Embryonic facial prominence (tissue), 1 donor: ENCODE measurements around the gene CD160.
"Not testable (repeated sequence)": the region's sequence is repeated elsewhere in the genome, so short reads cannot be mapped to it uniquely, and the experiment has no call there.

Experiments used
- DNase-seq: peaks from one replicate; pipeline ENCODE4 v3.0.0-alpha.2; 2016; ENCODE audit errors: extremely low spot score

The CD160 gene, protein sequence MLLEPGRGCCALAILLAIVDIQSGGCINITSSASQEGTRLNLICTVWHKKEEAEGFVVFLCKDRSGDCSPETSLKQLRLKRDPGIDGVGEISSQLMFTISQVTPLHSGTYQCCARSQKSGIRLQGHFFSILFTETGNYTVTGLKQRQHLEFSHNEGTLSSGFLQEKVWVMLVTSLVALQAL

DNA sequence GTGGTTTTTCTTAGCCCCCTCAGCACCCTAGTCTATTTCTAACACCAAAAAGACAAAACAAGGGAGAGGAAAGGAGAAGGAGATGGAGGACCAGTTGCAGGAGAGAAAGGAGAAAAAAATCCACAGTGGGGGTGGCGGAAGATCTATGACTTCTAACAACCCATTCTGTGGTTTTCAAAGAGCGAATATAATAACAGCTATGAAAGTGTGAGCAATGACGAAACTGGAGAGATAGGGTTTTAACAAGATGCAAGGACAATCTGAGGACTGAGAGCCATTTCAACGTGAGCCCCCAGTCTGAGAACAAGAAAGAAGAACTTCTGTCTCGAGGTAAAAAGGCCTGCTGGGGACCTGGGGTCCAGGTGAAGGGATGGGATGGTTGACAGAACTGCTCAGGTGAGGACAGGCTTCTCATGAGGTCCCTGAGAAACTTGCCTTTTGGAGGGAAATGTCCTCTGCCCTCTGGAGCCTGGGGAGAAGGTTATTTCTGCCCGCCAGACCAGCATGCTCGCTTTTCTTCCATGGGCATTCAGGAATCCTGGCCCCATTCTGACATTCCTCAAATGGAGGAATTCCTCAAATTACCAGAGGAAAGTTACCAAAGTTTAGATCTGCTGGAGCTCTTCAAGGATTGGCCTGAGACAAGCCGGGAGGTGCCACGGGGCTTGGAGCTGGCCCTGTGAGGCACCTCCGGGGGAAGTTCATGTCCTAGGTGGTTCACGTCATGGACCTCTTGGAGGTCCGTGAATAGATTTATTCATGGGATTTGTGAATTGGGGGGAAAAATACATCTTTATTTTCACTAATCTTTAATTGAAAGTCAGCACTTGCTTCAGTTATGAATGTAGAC is at the start of gene CD160:
Gene CD160, plus strand, starts transcription at position 270 of the 850 bp plus-strand sequence. CDS start 8,829 bp downstream, outside the sequence.
- no peak for DNase-seq

DNA sequence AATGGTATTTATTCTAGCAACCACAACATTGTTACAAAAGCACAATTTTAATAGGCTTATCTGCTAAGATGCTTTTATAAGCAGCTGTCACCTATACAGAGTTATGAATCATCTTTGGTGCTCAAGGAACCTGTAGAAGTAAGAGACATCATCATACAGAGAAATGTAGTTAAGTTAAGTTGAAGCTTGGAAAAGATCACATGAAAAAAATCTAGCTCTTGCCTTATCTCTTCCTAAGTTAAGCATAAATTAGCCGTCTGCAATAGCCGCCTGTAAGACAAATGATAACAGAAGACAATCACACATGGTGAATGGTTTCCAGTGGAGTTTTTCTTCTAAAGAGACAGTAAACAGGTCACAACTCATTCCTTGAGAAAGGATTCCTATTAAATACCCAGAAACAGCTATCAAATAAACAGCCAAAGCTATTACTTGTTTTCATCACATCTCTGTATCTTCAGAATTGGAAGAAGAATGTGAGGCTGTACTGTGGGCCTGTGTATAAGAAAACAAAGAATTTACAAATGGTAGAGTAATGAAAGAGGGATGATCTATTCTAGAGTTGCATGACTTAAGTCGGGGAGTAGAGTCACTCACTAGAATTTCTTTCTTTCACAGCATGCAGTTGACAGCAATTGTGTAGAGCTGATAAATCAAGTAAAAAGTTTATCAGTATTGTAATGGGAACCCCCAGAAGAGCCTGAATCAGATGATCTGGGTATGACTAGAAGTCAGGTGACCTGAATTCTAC is 48.1 kb upstream of the CD160 start:
- not testable (repeated sequence) for DNase-seq

DNA sequence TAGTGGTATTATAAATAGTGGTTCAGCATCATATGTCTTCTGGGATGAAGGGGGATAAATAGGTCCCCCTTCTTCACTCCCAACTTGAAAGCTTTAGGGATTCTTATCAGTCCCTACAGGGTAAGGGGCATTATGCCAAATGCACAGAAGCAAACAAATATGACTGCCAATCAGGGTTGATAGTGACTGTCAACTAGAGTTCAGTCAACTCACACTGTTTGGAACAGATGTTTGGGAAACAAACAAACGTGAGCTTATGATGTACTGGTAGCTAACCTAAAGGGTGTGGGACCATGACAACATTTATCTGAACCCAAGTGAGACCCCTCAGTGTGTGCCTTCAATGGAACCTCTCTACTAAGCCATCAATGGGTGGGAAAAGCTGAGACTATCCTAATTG is 46.1 kb upstream of the CD160 start:
- DNase-seq, result not testable (repeated sequence)

DNA sequence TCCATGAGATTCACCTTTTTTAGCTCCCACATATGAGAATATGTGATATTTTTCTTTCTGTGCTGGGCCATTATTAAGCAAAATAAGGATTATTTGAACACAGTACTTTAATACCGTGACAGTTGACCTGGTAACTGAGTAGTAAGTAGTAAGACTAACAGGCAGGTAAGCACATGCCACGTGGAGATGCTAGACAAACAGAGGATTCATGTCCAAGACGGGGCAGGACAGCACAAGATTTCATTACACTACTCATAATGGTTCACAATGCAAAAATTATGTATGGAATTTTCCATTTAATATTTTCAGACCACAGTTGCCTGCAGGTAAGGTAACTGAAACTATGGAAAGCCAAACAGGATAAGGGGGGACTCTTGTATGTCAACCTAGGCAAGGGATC is 34.4 kb upstream of the CD160 start:
- DNase-seq, result not testable (repeated sequence)

DNA sequence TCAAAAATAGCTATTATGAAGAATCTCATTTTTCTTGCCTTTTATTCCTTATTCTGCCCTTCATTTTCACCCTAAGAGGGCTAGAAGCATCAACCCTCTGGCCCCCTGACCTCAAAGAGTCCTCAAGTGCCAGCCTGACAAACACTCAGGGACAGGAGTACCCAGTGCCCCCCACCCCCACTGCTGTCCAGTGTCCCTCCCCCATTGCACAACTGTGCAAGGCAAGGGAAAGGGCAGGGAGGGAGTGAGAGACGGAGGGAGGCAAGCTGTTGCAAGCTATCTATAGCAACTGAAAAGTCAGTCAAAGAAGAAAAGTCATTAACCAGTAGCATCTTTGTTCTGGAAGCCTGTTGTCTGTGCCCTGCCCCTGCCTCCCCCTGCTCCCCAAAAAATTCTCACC is 33.2 kb upstream of the CD160 start:
- not testable (repeated sequence) for DNase-seq

DNA sequence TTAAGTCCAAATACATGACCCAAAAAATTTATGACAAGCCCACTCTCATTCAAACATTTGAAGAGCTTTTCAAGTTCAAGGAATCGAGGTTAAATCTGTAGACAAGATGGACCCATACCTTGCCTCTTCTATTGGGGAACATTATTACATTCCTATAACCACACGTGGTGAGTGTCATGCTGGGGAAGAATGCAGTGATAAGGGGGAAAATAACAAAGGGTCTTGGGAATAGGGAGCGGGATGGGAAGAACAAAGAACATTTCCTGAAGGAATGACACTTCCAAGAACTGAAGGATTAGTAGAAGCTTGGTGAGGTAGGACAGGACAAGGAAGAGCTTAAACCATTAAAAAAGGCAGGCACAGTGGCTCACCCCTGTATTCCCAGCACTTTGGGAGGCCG is 31.0 kb upstream of the CD160 start:
- no peak for DNase-seq

DNA sequence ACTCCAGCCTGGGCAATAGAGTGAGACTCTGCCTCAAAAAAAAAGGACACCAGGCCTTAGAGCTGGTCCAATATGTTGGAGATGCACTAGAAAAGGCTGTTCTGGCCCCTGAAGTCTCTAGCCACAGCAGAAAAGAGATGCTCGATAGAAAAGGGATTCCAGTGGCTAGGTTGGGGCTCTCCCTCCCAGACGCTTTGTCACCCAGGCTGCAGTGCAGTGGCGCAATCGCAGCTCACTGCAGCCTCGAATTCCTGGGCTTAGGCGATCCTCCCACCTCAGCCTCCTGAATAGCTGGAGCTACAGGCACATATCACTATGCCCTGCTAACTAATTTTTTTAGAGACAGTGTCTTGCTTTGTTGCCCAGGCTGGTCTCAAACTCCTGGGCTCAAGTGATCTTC is 30.4 kb upstream of the CD160 start:
- no peak for DNase-seq

DNA sequence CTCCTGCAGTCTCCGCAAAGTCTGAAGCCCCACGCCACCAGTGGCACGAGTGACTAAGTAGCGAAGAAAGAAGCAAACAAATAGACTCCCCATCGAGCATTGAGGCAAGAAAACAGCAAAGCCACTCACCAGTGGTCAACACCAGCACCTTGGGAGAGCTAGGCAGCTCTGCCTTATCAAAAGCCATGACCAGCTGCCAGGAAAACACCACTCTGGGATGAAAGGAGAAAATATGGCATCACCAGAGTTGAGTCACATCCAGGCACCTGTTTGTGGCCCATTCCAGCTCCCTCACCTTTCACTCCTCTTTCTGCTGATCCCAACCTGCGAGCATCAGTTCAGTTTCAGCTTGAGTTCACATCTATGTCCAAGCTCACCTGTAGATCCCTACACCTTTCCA is 29.4 kb upstream of the CD160 start:
- DNase-seq, result no peak

DNA sequence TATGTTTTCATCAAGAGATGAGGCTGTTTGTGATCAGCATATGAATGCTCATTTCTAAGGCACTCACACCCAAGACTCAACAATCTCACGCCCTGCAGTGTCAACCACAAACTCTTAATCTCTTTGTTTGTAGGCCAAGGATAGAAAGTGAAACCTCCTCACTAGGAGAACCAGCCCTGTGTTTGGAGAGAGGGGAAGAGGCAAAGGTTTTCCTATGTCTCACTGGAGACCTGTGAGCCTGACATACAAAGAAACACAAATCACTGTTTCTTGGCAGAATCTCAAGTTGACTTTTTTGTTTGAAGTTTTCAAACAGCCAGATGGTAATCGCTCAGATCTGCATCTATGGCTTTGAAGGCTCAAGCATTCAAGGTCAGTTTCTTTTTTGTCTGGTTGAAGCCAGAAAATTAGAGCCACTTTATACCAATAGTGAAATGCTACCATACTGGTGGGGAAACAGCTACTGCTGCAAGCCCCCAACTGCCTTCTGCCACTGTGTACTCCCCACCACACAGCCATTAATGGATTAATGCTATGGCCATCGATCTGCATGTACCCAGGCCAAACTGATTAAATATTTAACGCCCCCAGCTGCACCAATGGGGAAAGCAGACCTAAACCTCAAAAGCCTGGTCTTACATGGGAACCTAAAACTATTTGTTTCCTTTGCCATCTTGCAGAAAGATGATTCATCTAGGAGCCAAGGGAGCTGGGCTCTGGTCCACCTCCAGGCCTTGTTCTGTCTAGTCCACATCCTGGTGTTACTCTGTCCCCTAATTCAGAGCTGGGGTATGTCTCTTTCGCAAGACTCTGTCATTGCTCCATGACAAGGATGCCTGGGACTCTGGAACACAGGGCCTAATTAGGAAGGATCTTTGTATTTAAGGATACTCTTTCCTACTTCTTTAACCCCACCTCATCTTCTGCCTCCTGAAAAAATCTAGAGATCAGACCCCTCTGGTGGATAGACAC is 28.4 kb upstream of the CD160 start:
- no peak for DNase-seq

DNA sequence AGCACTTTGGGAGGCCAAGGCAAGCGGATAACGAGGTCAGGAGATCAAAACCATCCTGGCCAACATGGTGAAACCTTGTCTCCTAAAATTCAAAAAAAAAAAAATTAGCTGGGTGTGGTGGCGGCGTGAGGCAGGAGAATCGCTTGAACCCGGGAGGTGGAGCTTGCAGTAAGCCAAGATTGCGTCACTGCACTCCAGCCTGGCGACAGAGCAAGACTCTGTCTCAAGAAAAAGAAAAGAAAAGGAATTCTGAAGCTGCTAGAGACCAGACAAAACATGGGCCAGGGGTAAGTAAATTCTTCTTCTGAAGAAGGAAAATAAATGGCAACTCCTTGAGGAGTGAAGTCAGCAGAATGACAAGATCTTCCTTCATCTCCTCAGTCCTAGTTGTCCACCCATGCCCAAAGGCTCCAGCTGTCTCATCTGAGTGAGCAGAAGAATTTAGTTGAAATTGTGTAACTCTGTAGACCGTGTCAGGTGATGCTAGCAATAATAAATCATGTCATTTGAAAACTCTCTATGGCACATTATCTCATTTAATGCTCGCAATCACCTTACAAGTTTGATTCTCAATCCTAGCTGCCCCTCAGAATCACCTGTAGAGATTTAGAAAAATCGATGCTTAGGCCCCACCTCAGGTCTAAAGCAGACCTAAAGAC is 26.4 kb upstream of the CD160 start:
- no peak for DNase-seq

DNA sequence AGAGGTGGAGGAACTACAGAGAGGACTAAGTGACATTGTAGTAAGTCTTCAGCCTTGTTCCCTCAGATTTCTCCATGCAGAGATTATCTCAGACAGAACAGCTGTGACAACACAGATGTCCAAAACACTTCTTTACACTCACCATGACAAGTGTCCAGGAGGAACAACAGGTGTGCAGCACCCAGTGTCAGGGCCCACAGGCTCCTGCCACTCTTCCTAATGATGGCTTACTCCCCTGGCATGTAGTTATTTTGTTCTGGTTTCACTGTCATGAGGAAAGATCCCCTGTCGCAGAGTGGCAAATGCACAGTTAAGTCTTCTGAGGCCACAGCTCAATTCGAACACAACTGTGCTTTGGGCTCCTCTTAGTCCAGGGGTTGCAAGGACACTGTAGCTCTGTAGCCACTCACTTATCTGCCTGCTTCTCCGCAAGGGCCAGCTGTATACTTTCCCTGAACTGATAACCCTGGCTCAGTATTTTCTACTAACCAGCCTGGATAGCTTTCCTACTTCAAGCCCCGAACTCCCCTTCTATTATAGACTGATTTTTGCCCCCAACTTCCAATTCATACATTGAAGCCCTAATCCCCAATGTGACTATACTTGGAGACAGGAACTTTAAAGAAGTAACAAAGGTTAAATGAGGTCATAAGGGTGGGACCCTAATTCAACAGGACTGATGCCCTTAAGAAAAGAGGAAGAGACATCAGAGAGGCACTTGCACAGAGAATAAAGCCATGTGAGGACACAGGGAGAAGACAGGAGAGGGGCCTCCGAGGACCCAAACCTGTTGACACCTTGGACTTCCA is 23.3 kb upstream of the CD160 start:
- no peak for DNase-seq

DNA sequence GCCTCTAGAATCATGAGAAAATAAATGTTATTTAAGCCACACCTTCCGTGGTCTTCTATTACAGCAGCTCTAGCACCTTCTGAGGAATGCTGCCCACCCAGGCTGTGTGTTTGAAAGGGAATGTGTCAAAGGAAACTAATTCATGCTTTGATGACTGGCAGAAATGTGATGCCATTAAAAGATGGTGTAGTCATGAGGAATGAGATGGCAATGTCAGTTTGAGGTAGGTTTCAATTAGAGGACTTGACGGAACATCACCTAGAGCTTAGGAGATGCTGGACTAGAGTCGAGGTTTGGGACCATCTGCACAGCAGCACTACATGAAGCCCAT is 22.7 kb upstream of the CD160 start:
- no peak for DNase-seq

DNA sequence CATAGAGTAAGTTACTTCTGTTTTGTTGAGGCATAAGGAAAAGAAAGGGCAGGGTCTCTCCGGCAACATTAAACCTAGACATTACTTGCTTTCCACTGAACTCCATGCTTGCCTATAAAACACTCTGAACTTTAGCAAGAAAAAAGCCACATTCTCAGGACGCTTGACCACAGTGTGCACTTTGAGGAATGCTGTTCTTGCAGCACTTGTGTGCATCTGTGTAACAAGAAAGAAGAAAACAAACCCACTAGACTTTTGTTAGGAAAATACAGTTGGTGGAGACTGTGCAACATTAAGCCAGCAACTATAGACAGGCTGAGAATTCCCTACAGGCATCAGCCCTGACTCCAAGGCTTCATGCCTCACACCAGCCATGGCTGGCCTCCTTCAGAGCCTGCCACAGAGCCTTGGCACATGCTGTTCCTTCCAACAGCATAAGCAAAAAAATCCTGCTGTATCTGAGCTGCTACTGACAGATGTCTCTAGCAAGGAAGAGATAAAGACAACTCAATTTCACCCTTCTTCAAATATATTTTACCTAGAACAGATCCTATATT is 17.9 kb upstream of the CD160 start:
- no peak for DNase-seq

DNA sequence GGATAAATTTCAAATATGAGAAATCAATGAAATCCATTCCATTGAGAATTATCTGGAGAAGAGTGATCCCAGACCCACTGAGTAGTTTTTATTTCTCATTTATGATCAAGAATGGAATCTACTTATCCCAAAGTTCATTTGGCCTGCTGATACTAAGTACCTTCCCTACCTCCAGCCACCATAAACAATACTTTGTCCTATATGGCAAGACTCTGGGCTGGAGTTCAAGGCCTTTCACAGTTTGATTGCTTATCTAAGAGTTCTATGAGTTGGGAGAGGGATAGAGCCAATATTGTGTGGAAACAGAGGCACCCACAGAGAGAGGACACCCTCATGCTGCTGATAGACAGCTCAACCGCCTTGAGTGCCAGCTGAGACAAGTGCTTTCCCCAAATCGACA is 17.2 kb upstream of the CD160 start:
- DNase-seq, result no peak

DNA sequence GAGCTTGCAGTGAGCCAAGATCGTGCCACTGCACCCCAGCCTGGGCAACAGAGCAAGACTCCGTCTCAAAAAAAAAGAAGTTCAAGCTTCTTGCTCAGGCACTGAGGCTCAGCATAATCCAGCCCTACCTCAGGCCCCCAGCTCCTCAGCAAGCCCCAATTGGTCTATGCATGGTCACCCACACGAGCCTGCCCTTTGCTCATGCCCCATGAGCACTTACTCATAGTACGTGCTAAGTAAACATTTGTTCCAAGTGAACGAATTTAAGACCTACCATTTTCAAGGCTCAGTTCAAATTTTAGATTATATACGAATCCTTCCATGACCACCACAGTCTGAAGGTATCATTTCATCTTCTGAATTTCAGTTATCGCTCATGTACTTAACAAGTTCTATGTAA is 16.5 kb upstream of the CD160 start:
- DNase-seq, result no peak

DNA sequence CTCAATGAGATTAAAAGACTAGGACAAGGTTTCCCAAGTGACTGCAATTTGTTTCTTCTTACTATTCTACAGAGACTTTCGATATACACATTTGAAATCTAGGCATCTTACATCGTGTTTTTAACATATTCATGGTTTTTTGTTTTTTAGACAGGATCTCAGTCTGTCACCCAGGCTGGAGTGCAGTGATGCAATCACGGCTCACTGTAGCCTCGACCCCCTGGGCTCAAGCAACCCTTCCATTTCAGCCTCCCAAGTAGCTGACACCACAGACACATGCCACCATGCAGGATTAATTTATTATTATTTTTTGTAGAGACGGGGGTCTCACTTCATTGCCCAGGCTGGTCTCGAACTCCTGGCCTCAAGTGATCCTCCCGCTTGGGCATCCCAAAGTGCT is 13.7 kb upstream of the CD160 start:
- no peak for DNase-seq

DNA sequence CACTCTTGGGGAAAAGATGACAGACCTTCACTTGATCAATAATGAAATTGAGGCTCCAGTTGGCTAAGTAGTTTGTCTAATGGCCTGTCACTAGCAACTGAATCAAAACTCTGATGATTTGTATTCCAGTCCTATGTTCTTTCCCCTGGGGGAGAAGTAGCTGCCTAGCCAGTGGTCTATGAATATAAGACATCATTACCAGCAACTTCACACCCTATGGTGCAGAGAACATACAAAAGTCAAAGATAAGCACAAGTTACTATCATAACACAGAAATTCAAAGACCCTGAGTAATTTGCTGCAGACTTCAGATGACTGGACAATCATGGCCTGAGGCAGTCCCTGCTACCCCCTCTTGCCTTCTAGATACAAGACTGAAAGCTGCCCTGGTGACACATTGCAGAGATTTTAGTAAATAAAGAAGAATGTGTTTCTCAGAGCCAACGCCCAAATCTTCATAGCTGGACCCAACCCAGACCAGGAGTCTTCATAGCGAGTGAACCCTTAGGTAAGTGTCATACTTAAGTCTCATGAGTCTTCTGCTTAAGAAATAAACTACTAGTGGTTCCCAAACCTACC is 13.1 kb upstream of the CD160 start:
- no peak for DNase-seq

DNA sequence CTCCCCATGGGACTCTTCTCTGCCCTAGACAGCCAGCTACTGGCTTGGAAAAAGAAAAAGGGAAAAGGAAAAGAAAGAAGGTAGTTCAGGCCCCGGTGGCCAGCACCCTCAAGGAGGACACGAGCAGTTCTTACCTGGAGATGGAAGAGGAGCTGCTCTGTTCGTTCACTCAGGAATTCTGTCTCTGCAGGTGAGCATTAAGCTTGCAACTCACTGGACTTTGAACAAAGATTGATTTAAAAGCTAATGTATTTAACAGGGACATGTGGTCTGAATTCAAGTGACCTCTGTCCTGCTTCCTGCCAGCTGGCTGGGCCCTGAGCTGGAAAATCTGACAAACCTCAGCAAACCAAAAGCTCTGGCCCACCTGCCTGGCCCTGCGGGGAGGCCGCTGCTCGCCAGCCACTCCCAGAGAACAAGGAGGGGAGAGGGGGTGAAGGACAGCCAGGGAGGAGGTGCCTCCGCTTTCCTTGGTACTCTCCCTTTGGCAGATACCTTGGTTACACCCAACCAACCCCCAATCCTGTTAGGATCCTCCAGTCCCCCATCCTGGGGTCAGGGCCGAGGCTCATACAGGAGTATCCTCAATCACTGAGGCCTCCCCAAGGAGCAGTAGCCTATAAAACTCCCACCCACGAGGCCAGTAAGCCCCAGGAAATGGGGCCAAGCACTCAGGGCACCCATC is 12.0 kb upstream of the CD160 start, which contains the start of gene PDZK1:
Gene PDZK1, minus strand, starts transcription at position 186 of the 685 bp plus-strand sequence. CDS start 19,347 bp downstream, outside the sequence.
- no peak for DNase-seq

DNA sequence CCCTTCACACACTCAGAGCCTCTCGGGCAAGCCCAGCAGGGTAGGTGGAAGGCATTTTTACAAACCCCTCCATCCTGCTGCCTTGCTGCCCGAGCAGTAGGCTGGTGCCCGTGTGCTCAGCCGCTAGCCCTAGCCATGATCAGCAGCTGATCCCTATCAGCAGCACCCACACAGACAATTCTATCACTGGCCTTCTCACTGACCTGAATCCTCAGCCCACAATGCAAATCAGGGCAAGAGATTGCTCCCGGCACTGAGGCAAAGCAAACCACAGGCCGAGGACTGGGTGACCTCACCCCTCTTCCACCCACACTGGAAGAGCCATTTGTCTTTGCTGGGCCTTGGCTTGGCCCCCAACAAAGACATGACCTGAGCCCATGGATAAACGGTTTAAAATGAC is 11.2 kb upstream of the CD160 start:
- no peak for DNase-seq
